Measurements from ENCODE around the gene GAK. TPM values are rescaled to one million over a fixed set of nuclear protein-coding genes. Genes with fewer than 3 reads are reported as not detected.

GAK gene
- total and polyA plus RNA-seq, 2 of the 13 experiments (the other 11 are each of a cell fraction or from before 2014, with no cell fraction given) = 17.5 to 44.3 TPM

GRCh38 chr4:892780-893179, 39.3 kb downstream of the GAK start (continued):
- TF ChIP-seq, protein P1, sequence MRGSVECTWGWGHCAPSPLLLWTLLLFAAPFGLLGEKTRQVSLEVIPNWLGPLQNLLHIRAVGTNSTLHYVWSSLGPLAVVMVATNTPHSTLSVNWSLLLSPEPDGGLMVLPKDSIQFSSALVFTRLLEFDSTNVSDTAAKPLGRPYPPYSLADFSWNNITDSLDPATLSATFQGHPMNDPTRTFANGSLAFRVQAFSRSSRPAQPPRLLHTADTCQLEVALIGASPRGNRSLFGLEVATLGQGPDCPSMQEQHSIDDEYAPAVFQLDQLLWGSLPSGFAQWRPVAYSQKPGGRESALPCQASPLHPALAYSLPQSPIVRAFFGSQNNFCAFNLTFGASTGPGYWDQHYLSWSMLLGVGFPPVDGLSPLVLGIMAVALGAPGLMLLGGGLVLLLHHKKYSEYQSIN (CRISPR knock-in tag; IDR thresholded peaks at IDR 0.05; ENCODE audit: borderline replicate concordance) = no peak
- TF ChIP-seq SATB2 (CRISPR knock-in tag; IDR thresholded peaks at IDR 0.05) = no peak

- in situ Hi-C loops (cut with HindIII; ENCODE audit: extremely low pct_ligation_motif_present, low pct_unique_long_range_greater_than_20kb) = no loop called here
- CTCF ChIA-PET (ENCODE audit: low intra/inter-chr PET ratio, low total read pairs) = interaction anchor here (1.2 kb wide), 1 partner anchor 78 kb away, joined by 3 read pairs; no protein-coding TSS in a partner anchor
- TF ChIP-seq YY1 (IDR thresholded peaks at IDR 0.05; ENCODE audit: insufficient read depth, insufficient replicate concordance, low read depth, low read length) (peak; percentile 73), SRSF9 (IDR thresholded peaks at IDR 0.05; ENCODE audit: borderline replicate concordance, insufficient read depth, low read depth, low read length, poor library complexity, severe bottlenecking) (no peak), AGO2 (optimal IDR thresholded peaks at IDR 0.05; ENCODE audit: low read depth, low read length) (peak; percentile 25), HOXA3 (CRISPR knock-in tag; IDR thresholded peaks at IDR 0.05) (0 out of 2 replicates have a peak, but pooled peaks have one; percentile 34), TARDBP (CRISPR knock-in tag; IDR thresholded peaks at IDR 0.05) (no peak), MAZ (IDR thresholded peaks at IDR 0.05; ENCODE audit: borderline replicate concordance, low read depth, low read length) (no peak), MAZ (CRISPR knock-in tag; IDR thresholded peaks at IDR 0.05; ENCODE audit: low read depth) (no peak), ZNF788 (CRISPR knock-in tag; IDR thresholded peaks at IDR 0.05; ENCODE audit: borderline replicate concordance) (0 out of 2 replicates have a peak, but pooled peaks have one; percentile 43), ZNF468 (CRISPR knock-in tag; IDR thresholded peaks at IDR 0.05) (no peak), RAD21 (CRISPR knock-in tag; IDR thresholded peaks at IDR 0.05) (peak; percentile 47; the same call in 1 of the 2 replicates), STAG1 (CRISPR knock-in tag; IDR thresholded peaks at IDR 0.05) (peak; percentile 71), ZNF687 (CRISPR knock-in tag; IDR thresholded peaks at IDR 0.05) (0 out of 2 replicates have a peak, but pooled peaks have one; percentile 17), ZNF556 (CRISPR knock-in tag; IDR thresholded peaks at IDR 0.05; ENCODE audit: borderline replicate concordance) (no peak)
- TF ChIP-seq, protein P2, sequence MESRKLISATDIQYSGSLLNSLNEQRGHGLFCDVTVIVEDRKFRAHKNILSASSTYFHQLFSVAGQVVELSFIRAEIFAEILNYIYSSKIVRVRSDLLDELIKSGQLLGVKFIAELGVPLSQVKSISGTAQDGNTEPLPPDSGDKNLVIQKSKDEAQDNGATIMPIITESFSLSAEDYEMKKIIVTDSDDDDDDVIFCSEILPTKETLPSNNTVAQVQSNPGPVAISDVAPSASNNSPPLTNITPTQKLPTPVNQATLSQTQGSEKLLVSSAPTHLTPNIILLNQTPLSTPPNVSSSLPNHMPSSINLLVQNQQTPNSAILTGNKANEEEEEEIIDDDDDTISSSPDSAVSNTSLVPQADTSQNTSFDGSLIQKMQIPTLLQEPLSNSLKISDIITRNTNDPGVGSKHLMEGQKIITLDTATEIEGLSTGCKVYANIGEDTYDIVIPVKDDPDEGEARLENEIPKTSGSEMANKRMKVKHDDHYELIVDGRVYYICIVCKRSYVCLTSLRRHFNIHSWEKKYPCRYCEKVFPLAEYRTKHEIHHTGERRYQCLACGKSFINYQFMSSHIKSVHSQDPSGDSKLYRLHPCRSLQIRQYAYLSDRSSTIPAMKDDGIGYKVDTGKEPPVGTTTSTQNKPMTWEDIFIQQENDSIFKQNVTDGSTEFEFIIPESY (CRISPR knock-in tag; IDR thresholded peaks at IDR 0.05) = peak; percentile 98
These were observed 40.4 kb downstream of the GAK start for GRCh38 chr4:891747-892146.

More at GRCh38 chr4:891747-892146, 40.4 kb downstream of the GAK start:
- Histone ChIP-seq H3K4me1 (ENCODE audit: insufficient read depth, low read length) (no peaks in the 10 kb centered on the region), H3K27me3 (ENCODE audit: control insufficient read depth in 1 of 2, insufficient read depth in 2 of 2, low read length in 2 of 2) (no peaks in the 10 kb centered on the region), H3K9ac (ENCODE audit: insufficient read depth, low read depth, low read length) (no peak overlapping the region), H4K20me1 (ENCODE audit: insufficient read depth, low read length) (no peaks in the 10 kb centered on the region), H2AFZ (ENCODE audit: low read length) (no peak overlapping the region), H3K79me2 (ENCODE audit: insufficient read depth, low read length) (no peaks in the 10 kb centered on the region), H3K9me3 (ENCODE audit: low read length) (no peaks in the 10 kb centered on the region), H3K4me2 (ENCODE audit: low read depth, low read length) (no peak overlapping the region), H3K27ac (ENCODE audit: extremely low read length, insufficient read depth, low read length) (no peak overlapping the region), H3K4me3 (replicated peaks in 1 of 3; ENCODE audit: insufficient read depth in 1 of 3, low read depth in 2 of 3, low read length in 3 of 3) (no peak overlapping the region), H3K36me3 (replicated peaks in 1 of 2; ENCODE audit: control insufficient read depth in 1 of 2, insufficient read depth in 2 of 2, low read length in 2 of 2) (peaks cover 14 to 29% of the 10 kb centered on the region in 2 experiments; a peak in 4 of 5 replicates)
- no TSS peak for BruUV-seq (replicated peaks)
- DNase-seq (ENCODE audit: low spot score) (peak; percentile 10), FAIRE-seq (no peak), ATAC-seq (peak; percentile 58)
- 100% methylated on average over 8 of the region's 10 CpGs for WGBS (ENCODE audit: low lambda C conversion rate)
- intact Hi-C loops (cut with micrococcal nuclease; ENCODE audit: unreplicated experiment) = loop anchor here (5.0 kb wide), 1 partner anchor 79 kb away; no protein-coding TSS in a partner anchor
- POLR2A ChIA-PET = no interaction called here
